Testis (tissue), 3 donors: ENCODE measurements around the gene LUZP1. TPM values are rescaled to one million over a fixed set of nuclear protein-coding genes. Genes with fewer than 3 reads are reported as not detected.

ENCODE experiments used
- DNase-seq: peaks from one replicate; pipeline ENCODE4 v3.0.0-alpha.2; 2019
- H3K27ac ChIP-seq, 2 donors: fragments of 200-600 bp; sonication (generic); one replicate each; pipeline ENCODE4 v1.5.1; 2019
- H3K27me3 ChIP-seq: fragments of 200-600 bp; sonication (generic); one replicate; pipeline ENCODE4 v1.5.1; 2019
- H3K36me3 ChIP-seq: fragments of 200-600 bp; sonication (generic); one replicate; pipeline ENCODE4 v1.5.1; 2017; ENCODE audit warnings: low read depth; ENCODE audit errors: missing control alignments
- H3K4me1 ChIP-seq: fragments of 200-600 bp; sonication (generic); one replicate; pipeline ENCODE4 v1.5.1; 2019
- H3K4me3 ChIP-seq, 2 donors: fragments of 200-600 bp; sonication (generic); one replicate each; pipeline ENCODE4 v1.5.1; 2017 to 2019
- H3K9me3 ChIP-seq: fragments of 200-600 bp; sonication (generic); one replicate; pipeline ENCODE4 v1.5.1; 2017
- CTCF ChIP-seq, 3 experiments: fragments of 450-650 bp in 2 of 3; fragments of 200-600 bp in 1 of 3; sonication (generic) in 1 of 3; IDR thresholded peaks; one replicate each; pipeline ENCODE4 v1.5.1; 2016 to 2019; ENCODE audit warnings: antibody characterized with exemption in 3 of 3, mild to moderate bottlenecking in 2 of 3, moderate library complexity in 1 of 3
- POLR2A ChIP-seq: fragments of 450-650 bp; IDR thresholded peaks from one replicate; pipeline ENCODE4 v1.6.1; 2017; ENCODE audit warnings: antibody characterized with exemption, mild to moderate bottlenecking, moderate library complexity
- WGBS, 2 donors: methylation state at CpG; one replicate each; pipeline ENCODE4 v1.1.5; 2018; 5-methylcytosine and 5-hydroxymethylcytosine counted together
- intact Hi-C: fragments of 100-400 bp; cut with DNase I; formaldehyde crosslinking; loops from one replicate; pipeline ENCODE4 v1.15.1; 2023; ENCODE audit warnings: low total_unique reads
- polyA plus RNA-seq: library from polyadenylated mRNA; stranded (reverse); fragments of 350-450 nt; fragmentation: Illumina TruSeq; extraction: RNeasy Lipid Tissue Mini Kit (QIAGEN cat#74804); gene quantifications from one replicate; pipeline ENCODE4 v1.2.3, GENCODE V29; 2014; ENCODE audit warnings: low read depth, low replicate concordance; ENCODE audit not compliant: insufficient read depth
- total RNA-seq, 2 donors: library from RNA; depleted of rRNA; stranded (reverse); fragments of >200 nt; gene quantifications; one replicate each; pipeline ENCODE4 v1.2.3, GENCODE V29; 2016

The LUZP1 gene
- total and polyA plus RNA-seq, 3 donors from 2014 or later = 14.4 to 36.2 (median 20.3) TPM

- TF ChIP-seq CTCF (IDR thresholded peaks at IDR 0.05) = no peak
- no peak for TF ChIP-seq POLR2A
- Histone ChIP-seq H3K9me3 (no peaks in the 10 kb centered on the region), H3K4me3 (no peak overlapping the region), H3K27me3 (no peaks in the 10 kb centered on the region), H3K4me1 (no peaks in the 10 kb centered on the region), H3K36me3 (no peaks in the 10 kb centered on the region), H3K27ac (no peak overlapping the region)
- 90 to 94% methylated on average over 3 of the region's 3 CpGs for WGBS, 2 donors
- no peak for DNase-seq
- intact Hi-C loops = no loop called here
These were observed 46.6 kb upstream of the LUZP1 start for GRCh38 chr1:23215291-23215690.

GRCh38 chr1:23214640-23215039 is 46.0 kb upstream of the LUZP1 start:
- no peaks in the 10 kb centered on the region for H3K9me3 ChIP-seq
- WGBS, 2 donors = 87 to 99% methylated on average over 4 of the region's 4 CpGs
- intact Hi-C loops = no loop called here
- no peaks in the 10 kb centered on the region for H3K27me3 ChIP-seq
- no peak for DNase-seq
- no peaks in the 10 kb centered on the region for H3K4me1 ChIP-seq
- no peak overlapping the region for H3K4me3 ChIP-seq
- no peaks in the 10 kb centered on the region for H3K36me3 ChIP-seq
- TF ChIP-seq POLR2A = no peak
- TF ChIP-seq CTCF (IDR thresholded peaks at IDR 0.05) = no peak
- no peak overlapping the region for H3K27ac ChIP-seq

GRCh38 chr1:23211955-23212354 is 43.3 kb upstream of the LUZP1 start:
- Histone ChIP-seq H3K9me3 (no peaks in the 10 kb centered on the region), H3K27me3 (no peaks in the 10 kb centered on the region), H3K27ac (no peak overlapping the region), H3K4me1 (no peaks in the 10 kb centered on the region), H3K36me3 (no peaks in the 10 kb centered on the region), H3K4me3 (no peak overlapping the region)
- 64 to 72% methylated on average over 4 of the region's 4 CpGs for WGBS, 2 donors
- DNase-seq = no peak
- intact Hi-C loops = no loop called here
- no peak for TF ChIP-seq CTCF (IDR thresholded peaks at IDR 0.05)
- no peak for TF ChIP-seq POLR2A

- Histone ChIP-seq H3K4me1 (no peaks in the 10 kb centered on the region), H3K27me3 (no peaks in the 10 kb centered on the region), H3K36me3 (no peaks in the 10 kb centered on the region), H3K27ac (no peak overlapping the region), H3K4me3 (no peak overlapping the region), H3K9me3 (no peaks in the 10 kb centered on the region)
- no peak for DNase-seq
- intact Hi-C loops = no loop called here
- 82 to 85% methylated on average over 2 of the region's 2 CpGs for WGBS, 2 donors
- TF ChIP-seq CTCF (IDR thresholded peaks at IDR 0.05) (no peak), POLR2A (no peak)
These were observed 42.3 kb upstream of the LUZP1 start for GRCh38 chr1:23210963-23211362.

GRCh38 chr1:23210351-23210785 is 41.7 kb upstream of the LUZP1 start:
- Histone ChIP-seq H3K4me3 (no peak overlapping the region), H3K27me3 (no peaks in the 10 kb centered on the region), H3K36me3 (no peaks in the 10 kb centered on the region), H3K4me1 (no peaks in the 10 kb centered on the region), H3K9me3 (no peaks in the 10 kb centered on the region), H3K27ac (no peak overlapping the region)
- TF ChIP-seq CTCF (IDR thresholded peaks at IDR 0.05) (no peak), POLR2A (no peak)
- 60 to 64% methylated on average over 5 to 6 of the region's 6 CpGs for WGBS, 2 donors
- intact Hi-C loops = no loop called here
- no peak for DNase-seq
